HepG2 (cell line): ENCODE data around the gene PIP4K2B. TPM values are rescaled to one million over a fixed set of nuclear protein-coding genes. Genes with fewer than 3 reads are reported as not detected.

Source experiments
- FOXK1 ChIP-seq: sonication (generic); formaldehyde crosslinking; IDR thresholded peaks from 2 replicates; pipeline ENCODE4 v1.4.0; 2020; ENCODE audit warnings: low read depth, missing genetic modification reagents, borderline replicate concordance
- FOXM1 ChIP-seq: sonication (generic); formaldehyde crosslinking; IDR thresholded peaks from 2 replicates; pipeline ENCODE4 v1.5.0; 2020; ENCODE audit warnings: missing genetic modification reagents
- HNF4A ChIP-seq: sonication (generic); formaldehyde crosslinking; IDR thresholded peaks from 2 replicates; pipeline ENCODE4 v1.4.0; 2020; ENCODE audit warnings: missing genetic modification reagents
- HNRNPK ChIP-seq: fragments of 200-400 bp; formaldehyde crosslinking; IDR thresholded peaks from 2 replicates; pipeline ENCODE4 v1.6.1; 2018; ENCODE audit warnings: low read length, low read depth, moderate library complexity, mild to moderate bottlenecking; ENCODE audit not compliant: poor library complexity, severe bottlenecking
- KAT7 ChIP-seq: IDR thresholded peaks from 2 replicates; pipeline ENCODE4 v1.6.1; 2018; ENCODE audit warnings: borderline replicate concordance, missing compliant biosample characterization
- MBD4 ChIP-seq: IDR thresholded peaks from 2 replicates; pipeline ENCODE4 v1.6.1; 2012; ENCODE audit warnings: low read length, inconsistent platforms, borderline replicate concordance
- MEIS1 ChIP-seq: sonication (generic); formaldehyde crosslinking; IDR thresholded peaks from 2 replicates; pipeline ENCODE4 v1.9.0; 2021; ENCODE audit warnings: mild to moderate bottlenecking, missing genetic modification reagents, moderate library complexity, borderline replicate concordance
- NBN ChIP-seq: fragments of 450-650 bp; conservative IDR thresholded peaks from 2 replicates; pipeline ENCODE4 v1.6.1; 2017
- POLR2AphosphoS2 ChIP-seq: IDR thresholded peaks from 2 replicates; pipeline ENCODE4 v1.6.1; 2011; ENCODE audit warnings: low read depth, low read length, improper control_type of control experiment
- SOX13 ChIP-seq, 3 experiments: fragments of 450-650 bp in 1 of 3; sonication (generic) in 1 of 3; formaldehyde crosslinking in 1 of 3; IDR thresholded peaks in 2 of 3; conservative IDR thresholded peaks in 1 of 3; 2 replicates each; pipeline versions ENCODE4 v1.5.0 to v1.6.1; 2016 to 2020; ENCODE audit warnings: antibody characterized with exemption in 1 of 3, mild to moderate bottlenecking in 1 of 3, missing compliant biosample characterization in 1 of 3, missing genetic modification reagents in 1 of 3, moderate library complexity in 1 of 3
- SPEN ChIP-seq: sonication (generic); formaldehyde crosslinking; IDR thresholded peaks from 2 replicates; pipeline ENCODE4 v1.5.1; 2020; ENCODE audit warnings: low read depth, mild to moderate bottlenecking, missing genetic modification reagents
- TCF7L2 ChIP-seq: IDR thresholded peaks from 2 replicates; pipeline ENCODE4 v1.6.1; 2011; ENCODE audit warnings: mild to moderate bottlenecking, low read depth, low read length, moderate library complexity
- ZBTB21 ChIP-seq: sonication (generic); formaldehyde crosslinking; IDR thresholded peaks from 2 replicates; pipeline ENCODE4 v1.4.0; 2020; ENCODE audit warnings: missing genetic modification reagents
- ZC3H13 ChIP-seq: sonication (generic); formaldehyde crosslinking; IDR thresholded peaks from 2 replicates; pipeline ENCODE4 v1.8.1; 2023; ENCODE audit warnings: mild to moderate bottlenecking, missing genetic modification reagents, moderate library complexity
- ZNF329 ChIP-seq: sonication (generic); formaldehyde crosslinking; IDR thresholded peaks from 2 replicates; pipeline ENCODE4 v1.9.0; 2021; ENCODE audit warnings: low read depth, mild to moderate bottlenecking, missing genetic modification reagents
- ZNF333 ChIP-seq: sonication (generic); formaldehyde crosslinking; IDR thresholded peaks from 2 replicates; pipeline ENCODE4 v1.4.0; 2020; ENCODE audit warnings: mild to moderate bottlenecking, missing genetic modification reagents, borderline replicate concordance
- ZNF7 ChIP-seq: IDR thresholded peaks from 2 replicates; pipeline ENCODE4 v1.6.1; 2016; ENCODE audit warnings: missing biosample characterization, missing genetic modification reagents
- ZSCAN12 ChIP-seq: sonication (generic); formaldehyde crosslinking; IDR thresholded peaks from 2 replicates; pipeline ENCODE4 v1.9.0; 2021; ENCODE audit warnings: mild to moderate bottlenecking, missing genetic modification reagents
- ZSCAN9 ChIP-seq: IDR thresholded peaks from 2 replicates; pipeline ENCODE4 v1.6.1; 2016; ENCODE audit warnings: borderline replicate concordance
- polyA plus RNA-seq, 8 experiments: library from polyadenylated mRNA; depleted of rRNA in 3 of 8; stranded (reverse) in 7 of 8; unstranded in 1 of 8; fragments of >200 nt; fragmentation: Illumina TruSeq in 4 of 8; extraction: Trizol in 4 of 8; gene quantifications; 2 replicates each; pipeline versions ENCODE4 v1.2.1 to v1.2.3, GENCODE V29; 2011 to 2016; ENCODE audit warnings: low read depth in 4 of 8, missing spikeins in 1 of 8, mixed read lengths in 1 of 8; ENCODE audit not compliant: insufficient read depth in 1 of 8
- total RNA-seq, 5 experiments: library from RNA; depleted of rRNA; stranded (reverse); fragments of >200 nt; fragmentation: Illumina TruSeq; extraction: Trizol; gene quantifications; 2 replicates each; pipeline ENCODE4 v1.2.3, GENCODE V29; 2016; ENCODE audit warnings: low read depth in 1 of 5
- TF ChIP-seq, protein P1 (sequence below): sonication (generic); formaldehyde crosslinking; IDR thresholded peaks from 2 replicates; pipeline ENCODE4 v1.8.1; 2022; ENCODE audit warnings: low read depth, mild to moderate bottlenecking, missing genetic modification reagents
- TF ChIP-seq, protein P2 (sequence below): sonication (generic); formaldehyde crosslinking; IDR thresholded peaks from 2 replicates; pipeline ENCODE4 v1.4.0; 2020; ENCODE audit warnings: missing genetic modification reagents
- TF ChIP-seq, protein P3 (sequence below): sonication (generic); formaldehyde crosslinking; IDR thresholded peaks from 2 replicates; pipeline ENCODE4 v1.4.0; 2020; ENCODE audit warnings: missing genetic modification reagents
- TF ChIP-seq, protein P4 (sequence below): IDR thresholded peaks from 2 replicates; pipeline ENCODE4 v1.6.1; 2016; ENCODE audit warnings: mild to moderate bottlenecking, missing biosample characterization, missing genetic modification reagents
- TF ChIP-seq, protein P5 (sequence below): sonication (generic); formaldehyde crosslinking; IDR thresholded peaks from 2 replicates; pipeline ENCODE4 v1.8.0; 2022; ENCODE audit warnings: missing genetic modification reagents, mild to moderate bottlenecking, inconsistent platforms, borderline replicate concordance

PIP4K2B gene
- total and polyA plus RNA-seq, 2 of the 13 experiments (the other 11 are each of a cell fraction or from before 2014, with no cell fraction given), result 20.4 to 54.0 TPM

DNA sequence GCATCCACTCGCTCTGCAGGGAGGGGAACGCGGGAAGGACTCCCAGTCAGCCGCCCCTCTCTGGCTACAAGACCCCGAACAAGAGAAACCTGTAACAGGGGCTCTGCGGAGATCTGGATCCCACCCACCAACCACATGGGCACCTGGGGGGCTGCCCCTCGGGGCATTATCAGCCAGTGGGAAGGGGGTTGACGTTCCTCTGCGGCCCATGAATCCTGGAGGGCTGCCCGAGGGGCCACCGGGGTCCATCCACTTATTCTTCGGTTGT is 49.4 kb downstream of the PIP4K2B start (continued):
- TF ChIP-seq SOX13 (IDR thresholded peaks at IDR 0.05) (no peak), SOX13 (CRISPR knock-in tag; conservative IDR thresholded peaks at IDR 0.05 in 1 of 2, IDR thresholded peaks at IDR 0.05 in 1 of 2) (no peak), ZNF7 (no peak), FOXK1 (CRISPR knock-in tag) (no peak), ZSCAN12 (CRISPR knock-in tag) (no peak), ZNF333 (CRISPR knock-in tag) (no peak), TCF7L2 (no peak), POLR2AphosphoS2 (no peak), KAT7 (CRISPR knock-in tag) (no peak), SPEN (CRISPR knock-in tag) (no peak), ZC3H13 (no peak), ZSCAN9 (CRISPR knock-in tag) (no peak), MBD4 (no peak), NBN (no peak), HNRNPK (no peak), ZBTB21 (CRISPR knock-in tag) (no peak), ZNF329 (no peak), HNF4A (CRISPR knock-in tag) (no peak), MEIS1 (CRISPR knock-in tag) (no peak), FOXM1 (CRISPR knock-in tag) (no peak)
- TF ChIP-seq, protein P1, sequence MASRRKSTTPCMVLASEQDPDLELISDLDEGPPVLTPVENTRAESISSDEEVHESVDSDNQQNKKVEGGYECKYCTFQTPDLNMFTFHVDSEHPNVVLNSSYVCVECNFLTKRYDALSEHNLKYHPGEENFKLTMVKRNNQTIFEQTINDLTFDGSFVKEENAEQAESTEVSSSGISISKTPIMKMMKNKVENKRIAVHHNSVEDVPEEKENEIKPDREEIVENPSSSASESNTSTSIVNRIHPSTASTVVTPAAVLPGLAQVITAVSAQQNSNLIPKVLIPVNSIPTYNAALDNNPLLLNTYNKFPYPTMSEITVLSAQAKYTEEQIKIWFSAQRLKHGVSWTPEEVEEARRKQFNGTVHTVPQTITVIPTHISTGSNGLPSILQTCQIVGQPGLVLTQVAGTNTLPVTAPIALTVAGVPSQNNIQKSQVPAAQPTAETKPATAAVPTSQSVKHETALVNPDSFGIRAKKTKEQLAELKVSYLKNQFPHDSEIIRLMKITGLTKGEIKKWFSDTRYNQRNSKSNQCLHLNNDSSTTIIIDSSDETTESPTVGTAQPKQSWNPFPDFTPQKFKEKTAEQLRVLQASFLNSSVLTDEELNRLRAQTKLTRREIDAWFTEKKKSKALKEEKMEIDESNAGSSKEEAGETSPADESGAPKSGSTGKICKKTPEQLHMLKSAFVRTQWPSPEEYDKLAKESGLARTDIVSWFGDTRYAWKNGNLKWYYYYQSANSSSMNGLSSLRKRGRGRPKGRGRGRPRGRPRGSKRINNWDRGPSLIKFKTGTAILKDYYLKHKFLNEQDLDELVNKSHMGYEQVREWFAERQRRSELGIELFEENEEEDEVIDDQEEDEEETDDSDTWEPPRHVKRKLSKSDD (CRISPR knock-in tag), result no peak
- TF ChIP-seq, protein P2, sequence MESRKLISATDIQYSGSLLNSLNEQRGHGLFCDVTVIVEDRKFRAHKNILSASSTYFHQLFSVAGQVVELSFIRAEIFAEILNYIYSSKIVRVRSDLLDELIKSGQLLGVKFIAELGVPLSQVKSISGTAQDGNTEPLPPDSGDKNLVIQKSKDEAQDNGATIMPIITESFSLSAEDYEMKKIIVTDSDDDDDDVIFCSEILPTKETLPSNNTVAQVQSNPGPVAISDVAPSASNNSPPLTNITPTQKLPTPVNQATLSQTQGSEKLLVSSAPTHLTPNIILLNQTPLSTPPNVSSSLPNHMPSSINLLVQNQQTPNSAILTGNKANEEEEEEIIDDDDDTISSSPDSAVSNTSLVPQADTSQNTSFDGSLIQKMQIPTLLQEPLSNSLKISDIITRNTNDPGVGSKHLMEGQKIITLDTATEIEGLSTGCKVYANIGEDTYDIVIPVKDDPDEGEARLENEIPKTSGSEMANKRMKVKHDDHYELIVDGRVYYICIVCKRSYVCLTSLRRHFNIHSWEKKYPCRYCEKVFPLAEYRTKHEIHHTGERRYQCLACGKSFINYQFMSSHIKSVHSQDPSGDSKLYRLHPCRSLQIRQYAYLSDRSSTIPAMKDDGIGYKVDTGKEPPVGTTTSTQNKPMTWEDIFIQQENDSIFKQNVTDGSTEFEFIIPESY (CRISPR knock-in tag), result no peak
- TF ChIP-seq, protein P3, sequence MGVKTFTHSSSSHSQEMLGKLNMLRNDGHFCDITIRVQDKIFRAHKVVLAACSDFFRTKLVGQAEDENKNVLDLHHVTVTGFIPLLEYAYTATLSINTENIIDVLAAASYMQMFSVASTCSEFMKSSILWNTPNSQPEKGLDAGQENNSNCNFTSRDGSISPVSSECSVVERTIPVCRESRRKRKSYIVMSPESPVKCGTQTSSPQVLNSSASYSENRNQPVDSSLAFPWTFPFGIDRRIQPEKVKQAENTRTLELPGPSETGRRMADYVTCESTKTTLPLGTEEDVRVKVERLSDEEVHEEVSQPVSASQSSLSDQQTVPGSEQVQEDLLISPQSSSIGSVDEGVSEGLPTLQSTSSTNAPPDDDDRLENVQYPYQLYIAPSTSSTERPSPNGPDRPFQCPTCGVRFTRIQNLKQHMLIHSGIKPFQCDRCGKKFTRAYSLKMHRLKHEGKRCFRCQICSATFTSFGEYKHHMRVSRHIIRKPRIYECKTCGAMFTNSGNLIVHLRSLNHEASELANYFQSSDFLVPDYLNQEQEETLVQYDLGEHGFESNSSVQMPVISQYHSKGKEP, result no peak
- TF ChIP-seq, protein P4, sequence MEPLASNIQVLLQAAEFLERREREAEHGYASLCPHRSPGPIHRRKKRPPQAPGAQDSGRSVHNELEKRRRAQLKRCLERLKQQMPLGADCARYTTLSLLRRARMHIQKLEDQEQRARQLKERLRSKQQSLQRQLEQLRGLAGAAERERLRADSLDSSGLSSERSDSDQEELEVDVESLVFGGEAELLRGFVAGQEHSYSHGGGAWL (CRISPR knock-in tag), result no peak
- TF ChIP-seq, protein P5, sequence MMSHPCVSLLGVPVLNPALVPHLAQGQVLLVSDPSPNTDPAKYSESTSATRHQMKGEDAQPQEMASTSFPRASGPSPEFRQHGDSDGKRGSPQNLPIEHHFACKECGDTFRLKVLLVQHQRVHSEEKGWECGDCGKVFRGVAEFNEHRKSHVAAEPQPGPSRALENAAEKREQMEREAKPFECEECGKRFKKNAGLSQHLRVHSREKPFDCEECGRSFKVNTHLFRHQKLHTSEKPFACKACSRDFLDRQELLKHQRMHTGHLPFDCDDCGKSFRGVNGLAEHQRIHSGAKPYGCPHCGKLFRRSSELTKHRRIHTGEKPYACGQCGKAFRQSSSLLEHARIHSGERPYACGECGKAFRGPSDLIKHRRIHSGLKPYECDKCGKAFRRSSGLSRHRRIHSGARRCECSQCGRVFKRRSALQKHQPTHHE (CRISPR knock-in tag), result no peak
